ENCODE results near the gene TMEM130.
A peak's percentile ranks its signal among the peaks of the same experiment; 100 is the strongest.

The TMEM130 gene

GRCh38 chr7:98869597-98870120 is at the start of gene TMEM130:
TMEM130 (minus strand) TSS chr7:98870014; CDS start chr7:98869861, 153 bp downstream.
- no peak within 1 kb of the TSS for H3K9ac ChIP-seq (ENCODE audit: low read depth, low read length)
- H3K4me3 ChIP-seq (ENCODE audit: low read length), result peak within 1 kb of the TSS; percentile 64
- H3K4me1 ChIP-seq (ENCODE audit: insufficient read depth, low read length), result no peaks in the 10 kb centered on the region; the same call in 1 of the 2 replicates
- no peaks in the 10 kb centered on the region for H3K9me3 ChIP-seq (ENCODE audit: insufficient read depth, low read depth, low read length)
- H3K27ac ChIP-seq (ENCODE audit: low read length), result no peak within 1 kb of the TSS
- H3K36me3 ChIP-seq (ENCODE audit: insufficient read depth, low read depth, low read length), result no peaks in the 10 kb centered on the region
- peaks cover 46% of the 10 kb centered on the region for H3K27me3 ChIP-seq (ENCODE audit: insufficient read depth, low read length)

GRCh38 chr7:98917331-98917730 is 47.5 kb upstream of the TMEM130 start:
- no peaks in the 10 kb centered on the region for H3K4me1 ChIP-seq (ENCODE audit: insufficient read depth, low read length)
- H3K36me3 ChIP-seq (ENCODE audit: insufficient read depth, low read depth, low read length), result peaks cover 99% of the 10 kb centered on the region
- no peak overlapping the region for H3K4me3 ChIP-seq (ENCODE audit: low read length)
- H3K27ac ChIP-seq (ENCODE audit: low read length), result no peak overlapping the region
- H3K27me3 ChIP-seq (ENCODE audit: insufficient read depth, low read length), result no peaks in the 10 kb centered on the region
- no peaks in the 10 kb centered on the region for H3K9me3 ChIP-seq (ENCODE audit: insufficient read depth, low read depth, low read length)
- no peak overlapping the region for H3K9ac ChIP-seq (ENCODE audit: low read depth, low read length)

GRCh38 chr7:98913612-98914011 is 43.8 kb upstream of the TMEM130 start:
- Histone ChIP-seq H3K27me3 (ENCODE audit: insufficient read depth, low read length) (no peaks in the 10 kb centered on the region), H3K4me3 (ENCODE audit: low read length) (no peak overlapping the region), H3K9me3 (ENCODE audit: insufficient read depth, low read depth, low read length) (no peaks in the 10 kb centered on the region), H3K4me1 (ENCODE audit: insufficient read depth, low read length) (no peaks in the 10 kb centered on the region), H3K9ac (ENCODE audit: low read depth, low read length) (no peak overlapping the region), H3K27ac (ENCODE audit: low read length) (no peak overlapping the region), H3K36me3 (ENCODE audit: insufficient read depth, low read depth, low read length) (peaks cover 97% of the 10 kb centered on the region)

- Histone ChIP-seq H3K9ac (ENCODE audit: low read depth, low read length) (no peak overlapping the region), H3K9me3 (ENCODE audit: insufficient read depth, low read depth, low read length) (0 out of 2 replicates have a peak, but pooled peaks cover under 1% of the 10 kb centered on the region), H3K36me3 (ENCODE audit: insufficient read depth, low read depth, low read length) (peaks cover 98% of the 10 kb centered on the region), H3K4me1 (ENCODE audit: insufficient read depth, low read length) (no peaks in the 10 kb centered on the region), H3K27ac (ENCODE audit: low read length) (no peak overlapping the region), H3K27me3 (ENCODE audit: insufficient read depth, low read length) (no peaks in the 10 kb centered on the region), H3K4me3 (ENCODE audit: low read length) (no peak overlapping the region)
Observed at GRCh38 chr7:98913026-98913425, 43.2 kb upstream of the TMEM130 start.

GRCh38 chr7:98911916-98912315 is 42.1 kb upstream of the TMEM130 start:
- Histone ChIP-seq H3K9me3 (ENCODE audit: insufficient read depth, low read depth, low read length) (peaks cover 4% of the 10 kb centered on the region; the same call in 1 of the 2 replicates), H3K4me1 (ENCODE audit: insufficient read depth, low read length) (no peaks in the 10 kb centered on the region), H3K4me3 (ENCODE audit: low read length) (no peak overlapping the region), H3K27me3 (ENCODE audit: insufficient read depth, low read length) (no peaks in the 10 kb centered on the region), H3K36me3 (ENCODE audit: insufficient read depth, low read depth, low read length) (peaks cover 98% of the 10 kb centered on the region), H3K27ac (ENCODE audit: low read length) (no peak overlapping the region), H3K9ac (ENCODE audit: low read depth, low read length) (no peak overlapping the region)

GRCh38 chr7:98910427-98910826 is 40.6 kb upstream of the TMEM130 start:
- H3K9me3 ChIP-seq (ENCODE audit: insufficient read depth, low read depth, low read length), result peaks cover 4% of the 10 kb centered on the region; the same call in 1 of the 2 replicates
- no peak overlapping the region for H3K9ac ChIP-seq (ENCODE audit: low read depth, low read length)
- no peaks in the 10 kb centered on the region for H3K4me1 ChIP-seq (ENCODE audit: insufficient read depth, low read length)
- peaks cover 98% of the 10 kb centered on the region for H3K36me3 ChIP-seq (ENCODE audit: insufficient read depth, low read depth, low read length)
- H3K4me3 ChIP-seq (ENCODE audit: low read length), result no peak overlapping the region
- no peak overlapping the region for H3K27ac ChIP-seq (ENCODE audit: low read length)
- no peaks in the 10 kb centered on the region for H3K27me3 ChIP-seq (ENCODE audit: insufficient read depth, low read length)

GRCh38 chr7:98909487-98909886 is 39.7 kb upstream of the TMEM130 start:
- Histone ChIP-seq H3K4me3 (ENCODE audit: low read length) (no peak overlapping the region), H3K9ac (ENCODE audit: low read depth, low read length) (no peak overlapping the region), H3K36me3 (ENCODE audit: insufficient read depth, low read depth, low read length) (peaks cover 99% of the 10 kb centered on the region), H3K27ac (ENCODE audit: low read length) (no peak overlapping the region), H3K27me3 (ENCODE audit: insufficient read depth, low read length) (no peaks in the 10 kb centered on the region), H3K9me3 (ENCODE audit: insufficient read depth, low read depth, low read length) (peaks cover 4% of the 10 kb centered on the region; the same call in 1 of the 2 replicates), H3K4me1 (ENCODE audit: insufficient read depth, low read length) (no peaks in the 10 kb centered on the region)

GRCh38 chr7:98908585-98908984 is 38.8 kb upstream of the TMEM130 start:
- no peaks in the 10 kb centered on the region for H3K27me3 ChIP-seq (ENCODE audit: insufficient read depth, low read length)
- H3K9ac ChIP-seq (ENCODE audit: low read depth, low read length), result no peak overlapping the region
- no peaks in the 10 kb centered on the region for H3K4me1 ChIP-seq (ENCODE audit: insufficient read depth, low read length)
- H3K4me3 ChIP-seq (ENCODE audit: low read length), result no peak overlapping the region
- H3K27ac ChIP-seq (ENCODE audit: low read length), result no peak overlapping the region
- H3K36me3 ChIP-seq (ENCODE audit: insufficient read depth, low read depth, low read length), result peaks cover 96% of the 10 kb centered on the region
- H3K9me3 ChIP-seq (ENCODE audit: insufficient read depth, low read depth, low read length), result peaks cover 4% of the 10 kb centered on the region; the same call in 1 of the 2 replicates

GRCh38 chr7:98907570-98907969 is 37.8 kb upstream of the TMEM130 start:
- Histone ChIP-seq H3K4me1 (ENCODE audit: insufficient read depth, low read length) (no peaks in the 10 kb centered on the region), H3K4me3 (ENCODE audit: low read length) (no peak overlapping the region), H3K9ac (ENCODE audit: low read depth, low read length) (no peak overlapping the region), H3K36me3 (ENCODE audit: insufficient read depth, low read depth, low read length) (peaks cover 96% of the 10 kb centered on the region), H3K9me3 (ENCODE audit: insufficient read depth, low read depth, low read length) (peaks cover 4% of the 10 kb centered on the region; the same call in 1 of the 2 replicates), H3K27me3 (ENCODE audit: insufficient read depth, low read length) (no peaks in the 10 kb centered on the region), H3K27ac (ENCODE audit: low read length) (no peak overlapping the region)

- no peak overlapping the region for H3K9ac ChIP-seq (ENCODE audit: low read depth, low read length)
- H3K4me3 ChIP-seq (ENCODE audit: low read length), result no peak overlapping the region
- no peaks in the 10 kb centered on the region for H3K4me1 ChIP-seq (ENCODE audit: insufficient read depth, low read length)
- H3K27ac ChIP-seq (ENCODE audit: low read length), result no peak overlapping the region
- H3K36me3 ChIP-seq (ENCODE audit: insufficient read depth, low read depth, low read length), result peaks cover 97% of the 10 kb centered on the region
- peaks cover 4% of the 10 kb centered on the region; the same call in 1 of the 2 replicates for H3K9me3 ChIP-seq (ENCODE audit: insufficient read depth, low read depth, low read length)
- no peaks in the 10 kb centered on the region for H3K27me3 ChIP-seq (ENCODE audit: insufficient read depth, low read length)
Observed at GRCh38 chr7:98903246-98903645, 33.4 kb upstream of the TMEM130 start.

- H3K27me3 ChIP-seq (ENCODE audit: insufficient read depth, low read length), result no peaks in the 10 kb centered on the region
- peaks cover 97% of the 10 kb centered on the region for H3K36me3 ChIP-seq (ENCODE audit: insufficient read depth, low read depth, low read length)
- H3K4me3 ChIP-seq (ENCODE audit: low read length), result no peak overlapping the region
- H3K9me3 ChIP-seq (ENCODE audit: insufficient read depth, low read depth, low read length), result no peaks in the 10 kb centered on the region
- H3K9ac ChIP-seq (ENCODE audit: low read depth, low read length), result no peak overlapping the region
- H3K4me1 ChIP-seq (ENCODE audit: insufficient read depth, low read length), result no peaks in the 10 kb centered on the region
- H3K27ac ChIP-seq (ENCODE audit: low read length), result no peak overlapping the region
Observed at GRCh38 chr7:98902523-98902922, 32.7 kb upstream of the TMEM130 start.

- H3K27ac ChIP-seq (ENCODE audit: low read length), result no peak overlapping the region
- H3K4me3 ChIP-seq (ENCODE audit: low read length), result no peak overlapping the region
- no peaks in the 10 kb centered on the region for H3K4me1 ChIP-seq (ENCODE audit: insufficient read depth, low read length)
- H3K36me3 ChIP-seq (ENCODE audit: insufficient read depth, low read depth, low read length), result peaks cover 96% of the 10 kb centered on the region
- no peak overlapping the region for H3K9ac ChIP-seq (ENCODE audit: low read depth, low read length)
- no peaks in the 10 kb centered on the region for H3K9me3 ChIP-seq (ENCODE audit: insufficient read depth, low read depth, low read length)
- H3K27me3 ChIP-seq (ENCODE audit: insufficient read depth, low read length), result no peaks in the 10 kb centered on the region
Observed at GRCh38 chr7:98900815-98901214, 31.0 kb upstream of the TMEM130 start.

Measured in iPS-20b (cell line).